Measurements from ENCODE around the gene CMTM1.

Gene CMTM1, protein sequence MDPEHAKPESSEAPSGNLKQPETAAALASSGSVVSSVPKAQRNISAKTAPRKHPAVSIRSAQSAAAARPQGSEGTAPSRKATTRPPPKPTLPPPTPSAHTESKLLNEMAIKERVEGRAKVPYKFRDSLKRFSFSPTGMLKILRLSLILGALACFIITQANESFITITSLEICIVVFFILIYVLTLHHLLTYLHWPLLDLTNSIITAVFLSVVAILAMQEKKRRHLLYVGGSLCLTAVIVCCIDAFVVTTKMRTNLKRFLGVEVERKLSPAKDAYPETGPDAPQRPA

DNA sequence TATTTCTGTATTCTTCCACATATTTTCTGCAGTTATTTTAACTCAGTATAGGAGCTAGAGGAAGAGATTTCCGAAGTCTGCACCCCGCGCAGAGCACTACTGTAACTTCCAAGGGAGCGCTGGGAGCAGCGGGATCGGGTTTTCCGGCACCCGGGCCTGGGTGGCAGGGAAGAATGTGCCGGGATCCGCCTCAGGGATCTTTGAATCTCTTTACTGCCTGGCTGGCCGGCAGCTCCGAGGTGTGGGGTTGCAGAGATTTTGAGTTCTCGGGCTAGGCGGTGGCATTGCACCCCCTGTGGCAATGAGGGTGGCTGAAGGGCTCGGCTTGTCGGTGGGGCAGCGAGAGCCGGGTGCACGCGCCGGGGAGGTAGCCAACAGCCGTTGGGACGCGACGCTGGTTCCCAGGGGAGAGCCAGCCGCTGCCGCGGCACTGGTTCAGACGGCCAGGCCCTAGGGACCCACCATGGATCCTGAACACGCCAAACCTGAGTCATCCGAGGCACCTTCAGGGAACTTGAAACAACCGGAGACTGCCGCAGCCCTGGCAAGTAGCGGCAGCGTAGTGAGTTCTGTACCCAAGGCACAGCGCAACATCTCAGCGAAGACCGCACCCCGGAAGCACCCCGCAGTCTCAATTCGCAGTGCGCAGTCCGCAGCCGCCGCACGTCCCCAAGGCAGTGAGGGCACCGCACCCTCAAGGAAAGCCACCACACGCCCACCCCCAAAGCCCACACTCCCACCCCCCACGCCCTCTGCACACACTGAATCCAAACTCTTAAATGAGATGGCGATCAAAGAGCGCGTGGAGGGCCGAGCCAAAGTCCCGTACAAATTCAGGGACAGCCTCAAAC, at the start of gene CMTM1:
CMTM1 (plus strand) TSS at position 389 of the 851 bp plus-strand sequence; CDS start at position 464, 75 bp downstream.
- POLR2A ChIA-PET, result no interaction called here
- DNase-seq (ENCODE audit: extremely low spot score), result no peak
- CTCF ChIA-PET, result no interaction called here
- TF ChIP-seq, protein P1, sequence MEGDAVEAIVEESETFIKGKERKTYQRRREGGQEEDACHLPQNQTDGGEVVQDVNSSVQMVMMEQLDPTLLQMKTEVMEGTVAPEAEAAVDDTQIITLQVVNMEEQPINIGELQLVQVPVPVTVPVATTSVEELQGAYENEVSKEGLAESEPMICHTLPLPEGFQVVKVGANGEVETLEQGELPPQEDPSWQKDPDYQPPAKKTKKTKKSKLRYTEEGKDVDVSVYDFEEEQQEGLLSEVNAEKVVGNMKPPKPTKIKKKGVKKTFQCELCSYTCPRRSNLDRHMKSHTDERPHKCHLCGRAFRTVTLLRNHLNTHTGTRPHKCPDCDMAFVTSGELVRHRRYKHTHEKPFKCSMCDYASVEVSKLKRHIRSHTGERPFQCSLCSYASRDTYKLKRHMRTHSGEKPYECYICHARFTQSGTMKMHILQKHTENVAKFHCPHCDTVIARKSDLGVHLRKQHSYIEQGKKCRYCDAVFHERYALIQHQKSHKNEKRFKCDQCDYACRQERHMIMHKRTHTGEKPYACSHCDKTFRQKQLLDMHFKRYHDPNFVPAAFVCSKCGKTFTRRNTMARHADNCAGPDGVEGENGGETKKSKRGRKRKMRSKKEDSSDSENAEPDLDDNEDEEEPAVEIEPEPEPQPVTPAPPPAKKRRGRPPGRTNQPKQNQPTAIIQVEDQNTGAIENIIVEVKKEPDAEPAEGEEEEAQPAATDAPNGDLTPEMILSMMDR (IDR thresholded peaks at IDR 0.05; ENCODE audit: control extremely low read depth, extremely low read depth, low read depth, missing control alignments), result no peak

DNA sequence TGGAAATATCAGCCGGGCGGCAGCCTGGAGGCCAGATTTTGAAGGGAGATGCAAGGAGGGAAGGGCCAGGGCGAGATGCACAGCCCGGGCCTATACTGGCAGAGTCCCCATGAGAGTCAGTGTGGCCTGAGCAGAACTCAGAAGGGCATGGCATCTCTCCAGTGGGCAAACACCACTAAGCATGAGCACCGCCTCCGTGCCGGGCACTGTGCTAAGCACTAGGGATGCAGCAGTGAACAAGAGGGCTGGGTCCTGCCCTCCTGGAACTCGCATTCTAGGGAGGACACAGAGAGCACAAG, 49.8 kb upstream of the CMTM1 start:
- CTCF ChIA-PET, result interaction anchor here (1.1 to 1.5 kb wide), 5 partner anchors 8 to 110 kb away, joined by 3 to 5 read pairs (median 4); partner anchors contain the start of gene CKLF
- POLR2A ChIA-PET, result no interaction called here
- no peak for DNase-seq (ENCODE audit: extremely low spot score)
- TF ChIP-seq, protein P1 (IDR thresholded peaks at IDR 0.05; ENCODE audit: control extremely low read depth, extremely low read depth, low read depth, missing control alignments), result no peak

DNA sequence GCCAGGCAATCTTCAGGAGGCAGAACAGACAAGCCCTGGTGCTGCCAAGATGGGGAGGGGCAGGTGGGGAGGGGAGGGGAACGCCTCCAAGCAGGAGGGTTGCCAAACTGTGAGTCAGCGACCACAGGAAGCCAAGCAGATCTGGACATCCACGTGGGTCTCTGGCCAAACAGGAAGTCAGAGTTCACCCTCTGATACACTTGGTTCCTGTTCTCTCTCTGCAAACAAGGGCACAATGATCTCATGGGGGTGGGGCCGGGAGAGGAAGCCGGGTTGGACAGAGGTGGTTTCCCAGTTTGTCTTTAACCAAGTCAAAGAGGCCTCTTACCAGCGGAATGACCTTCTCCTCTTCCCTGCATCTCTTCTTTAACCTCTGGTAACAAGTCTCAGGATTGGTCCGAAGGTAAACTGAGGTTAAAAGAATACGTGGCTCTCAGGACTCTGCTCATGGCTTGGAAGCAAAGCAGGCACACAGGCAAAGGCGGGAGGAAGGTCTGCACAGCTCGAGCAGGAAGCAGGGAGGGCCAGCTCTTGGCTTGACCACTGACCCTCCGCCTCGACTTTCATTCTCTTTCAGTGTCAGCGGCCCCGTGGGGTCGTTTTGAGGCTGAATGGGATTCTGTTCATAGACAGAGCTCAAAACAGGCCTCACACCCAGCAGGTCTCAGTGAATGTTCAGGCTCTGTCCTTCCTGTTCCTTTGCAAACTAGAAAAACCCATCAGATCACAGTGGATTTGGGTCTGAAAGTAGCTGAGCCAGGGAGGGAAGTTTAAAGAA, 49.2 kb upstream of the CMTM1 start:
- CTCF ChIA-PET, result interaction anchor here (0.7 to 1.1 kb wide), 4 partner anchors 8 to 351 kb away, joined by 3 to 4 read pairs (median 3); no protein-coding TSS in a partner anchor
- POLR2A ChIA-PET, result no interaction called here
- TF ChIP-seq, protein P1 (IDR thresholded peaks at IDR 0.05; ENCODE audit: control extremely low read depth, extremely low read depth, low read depth, missing control alignments), result no peak
- peak; percentile 96 for DNase-seq (ENCODE audit: extremely low spot score)

DNA sequence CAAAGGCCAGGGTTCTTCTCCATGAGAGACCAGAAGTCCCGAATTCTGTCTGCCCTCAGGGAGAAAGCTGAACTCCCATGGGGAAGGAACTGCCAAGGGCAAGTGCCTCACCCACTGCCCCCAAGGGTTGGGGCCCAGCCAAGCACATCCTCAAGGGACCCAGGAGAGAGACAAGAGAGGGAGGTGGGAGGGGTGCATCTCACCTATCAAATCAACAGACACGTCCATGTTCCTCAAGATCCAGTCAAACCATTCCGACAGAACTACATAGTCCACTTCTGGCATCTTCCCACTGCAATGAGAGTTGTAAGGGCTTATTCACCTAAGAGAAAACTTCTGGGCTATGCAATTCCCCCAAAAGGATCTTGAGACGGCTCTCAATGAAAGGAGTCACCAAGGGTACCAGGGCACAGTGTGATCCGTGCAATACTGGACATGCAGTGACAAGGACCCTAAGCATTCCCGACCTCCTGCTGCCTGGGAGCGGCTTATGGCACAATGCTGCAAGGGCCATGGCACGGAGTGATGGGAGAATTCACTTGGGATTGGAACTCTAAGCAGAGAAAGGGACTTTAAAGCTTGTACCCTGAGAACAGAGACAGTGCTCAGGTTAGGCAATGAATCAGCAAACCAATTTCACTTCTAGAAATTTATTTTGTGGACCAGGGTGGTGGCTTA, 48.5 kb upstream of the CMTM1 start:
- no peak for DNase-seq (ENCODE audit: extremely low spot score)
- ChIA-PET POLR2A (no interaction called here), CTCF (interaction anchor here (0.7 to 1.1 kb wide), 4 partner anchors 9 to 350 kb away, joined by 3 to 4 read pairs (median 3); no protein-coding TSS in a partner anchor)
- TF ChIP-seq, protein P1 (IDR thresholded peaks at IDR 0.05; ENCODE audit: control extremely low read depth, extremely low read depth, low read depth, missing control alignments), result no peak

DNA sequence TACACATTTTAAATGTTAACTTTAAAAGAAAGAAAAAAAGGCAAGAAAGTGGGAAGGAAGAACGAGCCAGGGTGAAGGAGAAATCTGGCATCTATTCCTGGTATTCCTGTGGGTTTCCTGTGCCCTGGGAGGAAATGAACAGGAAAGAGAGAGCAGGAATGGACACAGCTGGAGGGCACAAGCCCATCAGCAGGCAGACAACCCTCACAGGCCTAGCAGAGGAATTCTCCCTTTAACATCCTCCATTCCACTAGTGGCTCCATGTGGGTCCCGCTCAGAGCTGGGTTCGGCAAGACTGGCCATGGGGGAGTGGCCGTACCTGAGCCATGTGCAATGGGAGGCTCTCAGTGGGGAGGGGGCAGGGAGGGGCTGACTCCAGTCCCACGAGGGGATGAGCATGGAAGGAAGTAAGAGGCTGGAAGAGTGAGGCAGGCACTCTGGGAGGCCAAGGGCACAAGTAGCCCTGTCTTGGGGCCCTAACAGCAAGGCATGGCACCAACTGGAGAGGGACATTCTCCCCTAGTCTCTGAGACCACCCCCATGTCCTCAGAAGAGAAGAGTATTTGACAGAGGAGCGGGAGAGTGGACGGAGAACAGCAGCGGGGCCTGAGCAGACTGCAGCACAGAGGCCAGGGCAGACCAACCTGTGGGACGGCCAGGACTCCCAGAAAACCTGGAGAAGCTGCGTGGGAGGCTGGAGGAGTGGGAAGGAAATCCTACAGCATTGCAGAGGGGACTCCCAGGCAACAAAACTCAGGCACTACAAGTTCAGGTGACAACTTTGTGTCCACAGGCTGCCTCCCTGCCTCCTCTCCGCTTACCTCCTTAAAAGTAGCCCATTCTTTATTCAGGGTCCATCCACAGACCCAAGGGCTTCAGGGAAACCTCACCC, 46.5 kb upstream of the CMTM1 start:
- TF ChIP-seq, protein P1 (IDR thresholded peaks at IDR 0.05; ENCODE audit: control extremely low read depth, extremely low read depth, low read depth, missing control alignments), result no peak
- POLR2A ChIA-PET, result no interaction called here
- CTCF ChIA-PET, result interaction anchor here (1.1 to 5.3 kb wide), 3 partner anchors 44 to 131 kb away, joined by 3 to 23 read pairs (median 5); no protein-coding TSS in a partner anchor
- no peak for DNase-seq (ENCODE audit: extremely low spot score)

All from GM10248 (cell line).